GM23338 (cell line): ENCODE data around the gene ZNF219. TPM values are rescaled to one million over a fixed set of nuclear protein-coding genes. Genes with fewer than 3 reads are reported as not detected.
A peak's percentile ranks its signal among the peaks of the same experiment; 100 is the strongest.

Source experiments
- ATAC-seq: fragments of 200-7000 bp; cut with Tn5 transposase; 3 replicates; pipeline ENCODE4 v1.9.1; 2020
- DNase-seq: peaks from one replicate; pipeline ENCODE4 v3.0.0-alpha.2; 2015; ENCODE audit warnings: low spot score
- H2AFZ ChIP-seq: fragments of 200-600 bp; sonication (generic); 2 replicates; pipeline ENCODE4 v1.8.0; 2016; ENCODE audit warnings: antibody characterized with exemption, mild to moderate bottlenecking, moderate library complexity
- H3F3A ChIP-seq: fragments of 200-600 bp; sonication (generic); replicated peaks from 2 replicates; pipeline ENCODE4 v1.8.0; 2017; ENCODE audit warnings: antibody characterized with exemption, mixed run types, low read depth
- H3K27ac ChIP-seq: fragments of 200-600 bp; sonication (generic); 2 replicates; pipeline ENCODE4 v1.6.1; 2016; ENCODE audit warnings: low read depth
- H3K27me3 ChIP-seq: fragments of 200-600 bp; sonication (generic); 2 replicates; pipeline ENCODE4 v1.8.0; 2016; ENCODE audit warnings: mild to moderate bottlenecking, mixed run types, moderate library complexity; ENCODE audit not compliant: insufficient read depth
- H3K36me3 ChIP-seq: fragments of 200-600 bp; sonication (generic); 2 replicates; pipeline ENCODE4 v1.8.0; 2016; ENCODE audit warnings: mild to moderate bottlenecking; ENCODE audit not compliant: insufficient read depth
- H3K4me1 ChIP-seq: fragments of 200-600 bp; sonication (generic); 2 replicates; pipeline ENCODE4 v1.8.0; 2016; ENCODE audit warnings: mild to moderate bottlenecking, moderate library complexity; ENCODE audit not compliant: insufficient read depth
- H3K4me2 ChIP-seq: fragments of 200-600 bp; sonication (generic); 2 replicates; pipeline ENCODE4 v1.7.1; 2017; ENCODE audit warnings: mixed run types
- H3K4me3 ChIP-seq: fragments of 200-600 bp; sonication (generic); 2 replicates; pipeline ENCODE4 v1.6.1; 2016; ENCODE audit warnings: mixed run types
- H3K79me2 ChIP-seq: fragments of 200-600 bp; sonication (generic); replicated peaks from 2 replicates; pipeline ENCODE4 v1.8.0; 2017; ENCODE audit warnings: mild to moderate bottlenecking; ENCODE audit not compliant: insufficient read depth
- H3K9me2 ChIP-seq: fragments of 200-600 bp; sonication (generic); 2 replicates; pipeline ENCODE4 v1.8.0; 2017; ENCODE audit not compliant: insufficient read depth
- H4K20me1 ChIP-seq: fragments of 200-600 bp; sonication (generic); replicated peaks from 2 replicates; pipeline ENCODE4 v1.8.0; 2017; ENCODE audit warnings: mild to moderate bottlenecking; ENCODE audit not compliant: insufficient read depth
- H3K27ac Mint-ChIP-seq: 2 replicates; pipeline ENCODE4 v1.8.0; 2020; ENCODE audit warnings: inconsistent platforms, mild to moderate bottlenecking, moderate library complexity, mixed read lengths
- H3K27me3 Mint-ChIP-seq: 3 replicates; pipeline ENCODE4 v1.8.0; 2022; ENCODE audit warnings: low read depth, mild to moderate bottlenecking, moderate library complexity, mixed read lengths, inconsistent platforms; ENCODE audit not compliant: insufficient read depth, poor library complexity
- H3K36me3 Mint-ChIP-seq: 3 replicates; pipeline ENCODE4 v1.8.0; 2021; ENCODE audit warnings: low read depth, mild to moderate bottlenecking, inconsistent platforms, moderate library complexity, mixed read lengths
- H3K4me1 Mint-ChIP-seq: 3 replicates; pipeline ENCODE4 v1.8.0; 2020; ENCODE audit warnings: mild to moderate bottlenecking, inconsistent platforms, mixed read lengths
- H3K4me3 Mint-ChIP-seq: 3 replicates; pipeline ENCODE4 v1.8.0; 2021; ENCODE audit warnings: moderate library complexity, mild to moderate bottlenecking, inconsistent platforms, mixed read lengths
- H3K9me3 Mint-ChIP-seq: 3 replicates; pipeline ENCODE4 v1.8.0; 2020; ENCODE audit warnings: moderate library complexity, mild to moderate bottlenecking, inconsistent platforms, mixed read lengths
- CREB1 ChIP-seq: fragments of 250-450 bp; sonication (Bioruptor Pico); IDR thresholded peaks from 2 replicates; pipeline ENCODE4 v1.5.0; 2020; ENCODE audit warnings: low read depth, mild to moderate bottlenecking, moderate library complexity
- EZH2 ChIP-seq: fragments of 200-600 bp; sonication (generic); IDR thresholded peaks from one replicate; pipeline ENCODE4 v1.8.0; 2017; ENCODE audit warnings: antibody characterized with exemption, mild to moderate bottlenecking, low read depth; ENCODE audit not compliant: unreplicated experiment
- POLR2AphosphoS5 ChIP-seq: IDR thresholded peaks from 2 replicates; pipeline ENCODE4 v1.6.1; 2016; ENCODE audit warnings: antibody characterized with exemption, low read depth
- STAT1 ChIP-seq: IDR thresholded peaks from one replicate; pipeline ENCODE4 v1.6.1; 2016; ENCODE audit warnings: antibody characterized with exemption; ENCODE audit not compliant: unreplicated experiment
- ZNF114 ChIP-seq: fragments of 250-450 bp; sonication (Bioruptor Pico); IDR thresholded peaks from 2 replicates; pipeline ENCODE4 v1.5.0; 2020; ENCODE audit warnings: mild to moderate bottlenecking, moderate library complexity
- ZNF331 ChIP-seq: fragments of 250-450 bp; sonication (Bioruptor Pico); IDR thresholded peaks from 2 replicates; pipeline ENCODE4 v1.5.0; 2020; ENCODE audit warnings: low read depth, mild to moderate bottlenecking, moderate library complexity
- polyA plus RNA-seq: library from polyadenylated mRNA; unstranded; fragments of >200 nt; fragmentation: Nextera tagmentation; extraction: Ambion mirVana; gene quantifications from 2 replicates; pipeline ENCODE4 v1.2.1, GENCODE V29; 2016
- total RNA-seq: library from RNA; depleted of rRNA; stranded (reverse); fragments of >200 nt; shearing (Covaris generic); gene quantifications from 2 replicates; pipeline ENCODE4 v1.2.3, GENCODE V29; 2014
- TF ChIP-seq, protein P1 (sequence below), 2 experiments: fragments of 200-600 bp in 1 of 2; sonication (generic) in 1 of 2; conservative IDR thresholded peaks; 2 replicates each; pipeline versions ENCODE4 v1.5.1 to v1.6.1; 2016 to 2017; ENCODE audit warnings: antibody characterized with exemption in 2 of 2, low read depth in 2 of 2, mild to moderate bottlenecking in 2 of 2, moderate library complexity in 1 of 2
- TF ChIP-seq, protein P2 (sequence below): IDR thresholded peaks from one replicate; pipeline ENCODE4 v1.6.1; 2018; ENCODE audit warnings: antibody characterized with exemption; ENCODE audit not compliant: unreplicated experiment
- TF ChIP-seq, protein P3 (sequence below): IDR thresholded peaks from 2 replicates; pipeline ENCODE4 v1.6.1; 2016; ENCODE audit warnings: antibody characterized with exemption

Gene ZNF219
- total and polyA plus RNA-seq, 2 experiments from 2014 or later: 37.7 to 153 TPM

DNA sequence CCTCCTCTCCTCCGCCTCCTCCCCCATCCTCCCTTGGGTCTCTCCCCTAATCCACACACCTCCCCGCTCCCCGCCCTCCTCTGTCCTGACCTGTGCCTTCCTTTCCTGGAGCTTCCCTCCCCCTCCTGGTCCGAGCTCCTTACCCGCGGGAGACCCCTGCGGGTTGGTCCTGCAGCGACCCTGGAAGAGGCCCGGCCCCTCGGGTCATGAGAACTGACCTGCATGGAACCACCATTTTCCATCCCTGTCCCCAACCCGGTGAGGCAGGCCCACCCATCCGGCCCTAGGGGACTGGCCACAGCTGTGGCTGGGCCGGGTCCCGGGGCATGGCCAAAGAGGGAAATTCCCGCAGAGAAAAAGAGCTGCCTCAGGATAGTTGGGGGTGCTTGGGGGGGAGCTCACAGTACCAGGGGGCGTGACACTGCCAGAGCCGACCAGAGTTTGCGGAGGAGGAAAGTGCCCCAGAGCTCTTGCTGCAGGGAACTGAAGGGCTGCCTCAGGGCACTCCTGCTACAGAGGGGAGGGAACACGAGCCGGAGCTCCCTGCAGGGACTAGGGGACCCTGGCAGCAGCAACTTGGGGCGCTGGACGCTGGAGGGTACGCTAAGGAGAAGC is 27.7 kb downstream of the ZNF219 start:
- Histone ChIP-seq H3K27ac (peak overlapping the region; percentile 92), H3K9me2 (no peaks in the 10 kb centered on the region), H4K20me1 (no peaks in the 10 kb centered on the region; the same call in 1 of the 2 replicates), H3K4me3 (peak overlapping the region; percentile 95), H3K4me2 (peak overlapping the region; percentile 98), H3K36me3 (peaks cover 4% of the 10 kb centered on the region; the same call in 1 of the 2 replicates), H3F3A (peaks cover 17% of the 10 kb centered on the region), H3K4me1 (peaks cover 13% of the 10 kb centered on the region), H3K79me2 (peaks cover 6% of the 10 kb centered on the region), H3K27me3 (peaks cover 27% of the 10 kb centered on the region), H2AFZ (peak overlapping the region; percentile 69)
- peaks cover 32% of the 10 kb centered on the region for H3K36me3 Mint-ChIP-seq
- ATAC-seq (peak; percentile 18), DNase-seq (peak; percentile 82)
- H3K4me1 Mint-ChIP-seq: peaks cover 35% of the 10 kb centered on the region
- TF ChIP-seq, protein P1, sequence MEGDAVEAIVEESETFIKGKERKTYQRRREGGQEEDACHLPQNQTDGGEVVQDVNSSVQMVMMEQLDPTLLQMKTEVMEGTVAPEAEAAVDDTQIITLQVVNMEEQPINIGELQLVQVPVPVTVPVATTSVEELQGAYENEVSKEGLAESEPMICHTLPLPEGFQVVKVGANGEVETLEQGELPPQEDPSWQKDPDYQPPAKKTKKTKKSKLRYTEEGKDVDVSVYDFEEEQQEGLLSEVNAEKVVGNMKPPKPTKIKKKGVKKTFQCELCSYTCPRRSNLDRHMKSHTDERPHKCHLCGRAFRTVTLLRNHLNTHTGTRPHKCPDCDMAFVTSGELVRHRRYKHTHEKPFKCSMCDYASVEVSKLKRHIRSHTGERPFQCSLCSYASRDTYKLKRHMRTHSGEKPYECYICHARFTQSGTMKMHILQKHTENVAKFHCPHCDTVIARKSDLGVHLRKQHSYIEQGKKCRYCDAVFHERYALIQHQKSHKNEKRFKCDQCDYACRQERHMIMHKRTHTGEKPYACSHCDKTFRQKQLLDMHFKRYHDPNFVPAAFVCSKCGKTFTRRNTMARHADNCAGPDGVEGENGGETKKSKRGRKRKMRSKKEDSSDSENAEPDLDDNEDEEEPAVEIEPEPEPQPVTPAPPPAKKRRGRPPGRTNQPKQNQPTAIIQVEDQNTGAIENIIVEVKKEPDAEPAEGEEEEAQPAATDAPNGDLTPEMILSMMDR (conservative IDR thresholded peaks at IDR 0.05; ENCODE audit: low read depth in 2 of 2): peak; percentile 16 to 34; a peak in 1 of 4 replicates
- no peak for TF ChIP-seq ZNF114 (CRISPR knock-in tag)
- H3K9me3 Mint-ChIP-seq: no peaks in the 10 kb centered on the region; the same call in 1 of the 3 replicates
- peak overlapping the region; percentile 97 for H3K4me3 Mint-ChIP-seq
- H3K27me3 Mint-ChIP-seq: peaks cover 23% of the 10 kb centered on the region
- H3K27ac Mint-ChIP-seq: peak overlapping the region; percentile 96

DNA sequence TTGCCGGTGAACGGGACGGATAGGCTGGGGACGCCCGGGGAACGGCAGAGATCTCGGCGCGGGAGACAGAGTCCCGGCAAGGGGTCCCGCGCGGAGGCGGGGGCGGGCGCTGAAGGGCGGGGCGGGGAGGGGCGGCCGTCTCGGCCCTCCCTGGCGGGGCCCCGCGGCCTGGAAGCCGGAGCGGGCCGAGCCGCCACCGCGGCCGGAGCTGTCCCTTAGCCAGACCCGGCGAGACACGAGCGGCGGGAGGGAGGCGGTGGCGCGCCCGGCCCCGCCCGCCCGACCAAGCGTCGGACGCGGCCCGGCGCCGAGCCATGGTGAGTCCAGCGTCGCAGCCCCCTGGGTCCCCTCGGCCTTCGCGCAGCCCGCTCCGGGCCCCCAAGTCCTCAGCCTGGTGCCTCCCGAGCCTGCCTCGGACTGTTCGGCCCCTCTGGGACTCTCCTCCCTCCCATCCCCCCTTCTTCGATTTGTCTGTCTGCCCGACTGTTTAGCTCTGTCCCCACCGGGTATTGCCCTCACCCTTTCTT is 28.3 kb downstream of the ZNF219 start, which contains the start of gene ARHGEF40:
ARHGEF40 (plus strand) TSS at position 222 of the 527 bp plus-strand sequence; CDS start at position 315, 93 bp downstream.
- peak within 1 kb of the TSS; percentile 96 for H2AFZ ChIP-seq
- peak; percentile 60 for DNase-seq
- no peaks in the 10 kb centered on the region; the same call in 1 of the 2 replicates for H4K20me1 ChIP-seq
- H3K4me2 ChIP-seq: peak within 1 kb of the TSS; percentile 98
- no peaks in the 10 kb centered on the region for H3K9me2 ChIP-seq
- peak within 1 kb of the TSS; percentile 97 for H3K4me3 Mint-ChIP-seq
- H3F3A ChIP-seq: peaks cover 17% of the 10 kb centered on the region
- H3K79me2 ChIP-seq: peaks cover 6% of the 10 kb centered on the region
- peak within 1 kb of the TSS; percentile 95 for H3K4me3 ChIP-seq
- TF ChIP-seq, protein P2, sequence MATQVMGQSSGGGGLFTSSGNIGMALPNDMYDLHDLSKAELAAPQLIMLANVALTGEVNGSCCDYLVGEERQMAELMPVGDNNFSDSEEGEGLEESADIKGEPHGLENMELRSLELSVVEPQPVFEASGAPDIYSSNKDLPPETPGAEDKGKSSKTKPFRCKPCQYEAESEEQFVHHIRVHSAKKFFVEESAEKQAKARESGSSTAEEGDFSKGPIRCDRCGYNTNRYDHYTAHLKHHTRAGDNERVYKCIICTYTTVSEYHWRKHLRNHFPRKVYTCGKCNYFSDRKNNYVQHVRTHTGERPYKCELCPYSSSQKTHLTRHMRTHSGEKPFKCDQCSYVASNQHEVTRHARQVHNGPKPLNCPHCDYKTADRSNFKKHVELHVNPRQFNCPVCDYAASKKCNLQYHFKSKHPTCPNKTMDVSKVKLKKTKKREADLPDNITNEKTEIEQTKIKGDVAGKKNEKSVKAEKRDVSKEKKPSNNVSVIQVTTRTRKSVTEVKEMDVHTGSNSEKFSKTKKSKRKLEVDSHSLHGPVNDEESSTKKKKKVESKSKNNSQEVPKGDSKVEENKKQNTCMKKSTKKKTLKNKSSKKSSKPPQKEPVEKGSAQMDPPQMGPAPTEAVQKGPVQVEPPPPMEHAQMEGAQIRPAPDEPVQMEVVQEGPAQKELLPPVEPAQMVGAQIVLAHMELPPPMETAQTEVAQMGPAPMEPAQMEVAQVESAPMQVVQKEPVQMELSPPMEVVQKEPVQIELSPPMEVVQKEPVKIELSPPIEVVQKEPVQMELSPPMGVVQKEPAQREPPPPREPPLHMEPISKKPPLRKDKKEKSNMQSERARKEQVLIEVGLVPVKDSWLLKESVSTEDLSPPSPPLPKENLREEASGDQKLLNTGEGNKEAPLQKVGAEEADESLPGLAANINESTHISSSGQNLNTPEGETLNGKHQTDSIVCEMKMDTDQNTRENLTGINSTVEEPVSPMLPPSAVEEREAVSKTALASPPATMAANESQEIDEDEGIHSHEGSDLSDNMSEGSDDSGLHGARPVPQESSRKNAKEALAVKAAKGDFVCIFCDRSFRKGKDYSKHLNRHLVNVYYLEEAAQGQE: no peak
- TF ChIP-seq EZH2 (no peak), STAT1 (no peak), CREB1 (CRISPR knock-in tag) (no peak), POLR2AphosphoS5 (no peak), ZNF331 (CRISPR knock-in tag) (no peak), ZNF114 (CRISPR knock-in tag) (no peak)
- TF ChIP-seq, protein P3, sequence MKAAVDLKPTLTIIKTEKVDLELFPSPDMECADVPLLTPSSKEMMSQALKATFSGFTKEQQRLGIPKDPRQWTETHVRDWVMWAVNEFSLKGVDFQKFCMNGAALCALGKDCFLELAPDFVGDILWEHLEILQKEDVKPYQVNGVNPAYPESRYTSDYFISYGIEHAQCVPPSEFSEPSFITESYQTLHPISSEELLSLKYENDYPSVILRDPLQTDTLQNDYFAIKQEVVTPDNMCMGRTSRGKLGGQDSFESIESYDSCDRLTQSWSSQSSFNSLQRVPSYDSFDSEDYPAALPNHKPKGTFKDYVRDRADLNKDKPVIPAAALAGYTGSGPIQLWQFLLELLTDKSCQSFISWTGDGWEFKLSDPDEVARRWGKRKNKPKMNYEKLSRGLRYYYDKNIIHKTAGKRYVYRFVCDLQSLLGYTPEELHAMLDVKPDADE: no peak
- peak within 1 kb of the TSS; percentile 92 for H3K27ac ChIP-seq
- H3K9me3 Mint-ChIP-seq: no peaks in the 10 kb centered on the region; the same call in 1 of the 3 replicates
- peak; percentile 5 for ATAC-seq
- peaks cover 4% of the 10 kb centered on the region; the same call in 1 of the 2 replicates for H3K36me3 ChIP-seq
- peak within 1 kb of the TSS; percentile 96 for H3K27ac Mint-ChIP-seq
- H3K36me3 Mint-ChIP-seq: peaks cover 27% of the 10 kb centered on the region
- peaks cover 13% of the 10 kb centered on the region for H3K4me1 ChIP-seq
- peaks cover 23% of the 10 kb centered on the region for H3K27me3 Mint-ChIP-seq
- H3K27me3 ChIP-seq: peaks cover 27% of the 10 kb centered on the region
- H3K4me1 Mint-ChIP-seq: peaks cover 35% of the 10 kb centered on the region
